ENCODE data around the gene EEFSEC. TPM values are rescaled to one million over a fixed set of nuclear protein-coding genes. Genes with fewer than 3 reads are reported as not detected.

EEFSEC gene
- total and polyA plus RNA-seq, 2 of the 8 experiments (the other 6 are each of a cell fraction or from before 2014, with no cell fraction given): 13.1 to 19.8 TPM

GRCh38 chr3:128418900-128419299 lies 265.6 kb downstream of the EEFSEC start:
- no peaks in the 10 kb centered on the region for H3K79me2 ChIP-seq (ENCODE audit: control insufficient read depth in 1 of 2, insufficient read depth in 2 of 2, low read length in 2 of 2)
- no peaks in the 10 kb centered on the region; a peak in 1 of 7 replicates for H3K27me3 ChIP-seq (replicated peaks in 1 of 4; ENCODE audit: control insufficient read depth in 3 of 4, extremely low read depth in 1 of 4, insufficient read depth in 3 of 4, low read length in 3 of 4)
- no peaks in the 10 kb centered on the region for H3K79me1 ChIP-seq (ENCODE audit: low read depth, low read length)
- H2AFZ ChIP-seq (ENCODE audit: low read length): no peak overlapping the region
- no peak overlapping the region for H3K56ac ChIP-seq (replicated peaks; ENCODE audit: insufficient read length, low read depth, low read length)
- H2BK15ac ChIP-seq (ENCODE audit: low read length): 0 out of 2 replicates have a peak overlapping the region, but pooled peaks have one; percentile 37
- H3K4me3 ChIP-seq (ENCODE audit: extremely low read depth in 1 of 4, insufficient read depth in 2 of 4, low read depth in 3 of 4, low read length in 4 of 4): no peak overlapping the region
- no peak overlapping the region for H2BK20ac ChIP-seq (ENCODE audit: low read length)
- no peak overlapping the region for H3K9ac ChIP-seq (replicated peaks in 1 of 4; ENCODE audit: extremely low read depth in 1 of 4, low read depth in 3 of 4, low read length in 3 of 4)
- H3K4me1 ChIP-seq (replicated peaks in 1 of 4; ENCODE audit: control insufficient read depth in 3 of 4, insufficient read depth in 4 of 4, low read length in 3 of 4): no peaks in the 10 kb centered on the region; a peak in 2 of 7 replicates
- no peak overlapping the region for H3K4ac ChIP-seq (replicated peaks; ENCODE audit: insufficient read length, low read depth, low read length)
- WGBS, 2 experiments (ENCODE audit: extremely low coverage in 1 of 2, insufficient coverage in 1 of 2, insufficient read length in 1 of 2, insufficient replicate concordance in 2 of 2, low coverage in 1 of 2, low lambda C conversion rate in 2 of 2, missing lambda C conversion rate in 1 of 2): 67% methylated on average over 2 of the region's 2 CpGs; no CpG with 5 or more reads in 1 of the 2 experiments
- POLR2A ChIA-PET (ENCODE audit: partially characterized antibody): no interaction called here
- no peak overlapping the region for H3K23ac ChIP-seq (ENCODE audit: insufficient read length)
- H2BK5ac ChIP-seq (ENCODE audit: low read depth, low read length): no peak overlapping the region
- H3K27ac ChIP-seq (ENCODE audit: low read depth, low read length): no peak overlapping the region
- no peak overlapping the region for H4K5ac ChIP-seq (ENCODE audit: insufficient read length, low read depth, low read length)
- no peak overlapping the region for H2BK120ac ChIP-seq (replicated peaks; ENCODE audit: low read depth, low read length)
- no peak overlapping the region for H3K14ac ChIP-seq (ENCODE audit: insufficient read length)
- no peak overlapping the region for H2AK5ac ChIP-seq (ENCODE audit: low read depth, low read length)
- H4K8ac ChIP-seq (ENCODE audit: extremely low read depth, insufficient read depth, low read length): no peak overlapping the region
- DNase-seq (ENCODE audit: low read depth in 1 of 2, low spot score in 2 of 2) (no peak), FAIRE-seq (no peak)
- H3K4me2 ChIP-seq (ENCODE audit: insufficient read depth in 1 of 2, low read depth in 2 of 2, low read length in 2 of 2): no peak overlapping the region
- H3K18ac ChIP-seq (ENCODE audit: extremely low read depth, low read length): no peak overlapping the region
- no peak overlapping the region for H4K91ac ChIP-seq (replicated peaks; ENCODE audit: insufficient read length, low read length)
- peaks cover 0 to 2% of the 10 kb centered on the region in 2 experiments for H4K20me1 ChIP-seq (replicated peaks in 1 of 2; ENCODE audit: control insufficient read depth in 1 of 2, insufficient read depth in 2 of 2, low read length in 2 of 2)
- CTCF ChIA-PET (ENCODE audit: partially characterized antibody): no interaction called here
- H2BK12ac ChIP-seq (ENCODE audit: low read depth, low read length): no peak overlapping the region
- H3K9me3 ChIP-seq (ENCODE audit: insufficient read depth in 2 of 2, low read depth in 1 of 2, low read length in 1 of 2): no peaks in the 10 kb centered on the region
- H3K23me2 ChIP-seq (ENCODE audit: low read depth, low read length): peaks cover 2% of the 10 kb centered on the region; the same call in 1 of the 2 replicates
- H3K36me3 ChIP-seq (ENCODE audit: control insufficient read depth in 2 of 4, insufficient read depth in 4 of 4, low read length in 3 of 4): no peaks in the 10 kb centered on the region
- no peak for TF ChIP-seq NRF1 (IDR thresholded peaks at IDR 0.05; ENCODE audit: low read depth, low read length)
- TF ChIP-seq SAP30 (IDR thresholded peaks at IDR 0.05; ENCODE audit: insufficient read depth, insufficient replicate concordance, low read length): no peak
- TF ChIP-seq YY1 (IDR thresholded peaks at IDR 0.05; ENCODE audit: low read depth, low read length): no peak
- no peak for TF ChIP-seq CHD1 (IDR thresholded peaks at IDR 0.05; ENCODE audit: low read depth, low read length)
- TF ChIP-seq RXRA (IDR thresholded peaks at IDR 0.05; ENCODE audit: insufficient read depth, low read depth, low read length): no peak
- TF ChIP-seq MAFK (IDR thresholded peaks at IDR 0.05; ENCODE audit: low read depth, low read length): no peak
- no peak for TF ChIP-seq GABPA (IDR thresholded peaks at IDR 0.05; ENCODE audit: borderline replicate concordance, insufficient read depth, low read length)
- TF ChIP-seq RNF2 (IDR thresholded peaks at IDR 0.05; ENCODE audit: borderline replicate concordance, low read depth, low read length, missing control alignments, poor library complexity, severe bottlenecking): no peak
- no peak for TF ChIP-seq HDAC2 (IDR thresholded peaks at IDR 0.05; ENCODE audit: borderline replicate concordance in 1 of 2, low read depth in 2 of 2, low read length in 2 of 2)
- TF ChIP-seq KDM4A (IDR thresholded peaks at IDR 0.05; ENCODE audit: low read depth, low read length, severe bottlenecking): no peak
- TF ChIP-seq MAX (IDR thresholded peaks at IDR 0.05): no peak
